K562 (cell line): ENCODE data around the gene FARSA. TPM values are rescaled to one million over a fixed set of nuclear protein-coding genes. Genes with fewer than 3 reads are reported as not detected.

Experiments used
- CHD1 ChIP-seq: fragments of 200-600 bp; sonication (generic); IDR thresholded peaks from one replicate; pipeline ENCODE4 v1.6.1; 2012; ENCODE audit warnings: mild to moderate bottlenecking, moderate library complexity, low read length, inconsistent platforms
- KAT7 ChIP-seq: sonication (generic); formaldehyde crosslinking; IDR thresholded peaks from 2 replicates; pipeline ENCODE4 v1.8.0; 2022; ENCODE audit warnings: missing genetic modification reagents, mild to moderate bottlenecking, borderline replicate concordance
- LEF1 ChIP-seq: fragments of 450-650 bp; IDR thresholded peaks from 2 replicates; pipeline ENCODE4 v1.6.1; 2016; ENCODE audit warnings: mild to moderate bottlenecking
- MIER1 ChIP-seq: fragments of 450-650 bp; IDR thresholded peaks from 2 replicates; pipeline ENCODE4 v1.6.1; 2016; ENCODE audit warnings: antibody characterized with exemption, mild to moderate bottlenecking, low read depth
- SIRT6 ChIP-seq: IDR thresholded peaks from one replicate; pipeline ENCODE4 v1.6.1; 2012; ENCODE audit warnings: low read depth, mild to moderate bottlenecking, control low read depth, inconsistent platforms, low read length, moderate library complexity
- SMARCA5 ChIP-seq: fragments of 450-650 bp; IDR thresholded peaks from 2 replicates; pipeline ENCODE4 v1.6.1; 2016
- STAT5A ChIP-seq: IDR thresholded peaks from 2 replicates; pipeline ENCODE4 v1.6.1; 2012; ENCODE audit warnings: low read length, inconsistent platforms, borderline replicate concordance
- TAF15 ChIP-seq: fragments of 200-400 bp; formaldehyde crosslinking; IDR thresholded peaks from 2 replicates; pipeline ENCODE4 v1.6.1; 2017; ENCODE audit warnings: mild to moderate bottlenecking, low read depth, low read length, moderate library complexity
- TOE1 ChIP-seq, 2 experiments: fragments of 450-650 bp in 1 of 2; sonication (generic) in 1 of 2; formaldehyde crosslinking in 1 of 2; IDR thresholded peaks; 2 replicates each; pipeline versions ENCODE4 v1.7.1 to v1.8.0; 2016 to 2022; ENCODE audit warnings: borderline replicate concordance in 2 of 2, mild to moderate bottlenecking in 2 of 2, antibody characterized with exemption in 1 of 2, inconsistent platforms in 1 of 2, low read depth in 1 of 2, missing genetic modification reagents in 1 of 2, moderate library complexity in 1 of 2
- ZFX ChIP-seq: sonication (generic); formaldehyde crosslinking; IDR thresholded peaks from 2 replicates; pipeline ENCODE4 v1.8.0; 2022; ENCODE audit warnings: mild to moderate bottlenecking, missing genetic modification reagents, moderate library complexity
- ZNF3 ChIP-seq: fragments of 250-450 bp; sonication (Bioruptor Pico); IDR thresholded peaks from 2 replicates; pipeline ENCODE4 v1.5.0; 2021; ENCODE audit warnings: mild to moderate bottlenecking, moderate library complexity
- ZNF696 ChIP-seq: fragments of 250-450 bp; sonication (Bioruptor Pico); conservative IDR thresholded peaks from 2 replicates; pipeline ENCODE4 v1.4.0; 2020; ENCODE audit warnings: mild to moderate bottlenecking, moderate library complexity
- polyA plus RNA-seq, 8 experiments: library from polyadenylated mRNA; depleted of rRNA in 4 of 8; stranded (reverse) in 5 of 8; unstranded in 3 of 8; fragments of >200 nt; fragmentation: Nextera tagmentation in 2 of 8; fragmentation: Illumina TruSeq in 1 of 8; extraction: Ambion mirVana in 2 of 8; extraction: Trizol in 1 of 8; gene quantifications; 2 replicates each; pipeline versions ENCODE4 v1.2.1 to v1.2.3, GENCODE V29; 2011 to 2014; ENCODE audit warnings: inconsistent platforms in 1 of 8, missing spikeins in 1 of 8
- total RNA-seq, 7 experiments: library from RNA; depleted of rRNA in 6 of 7; stranded (reverse); fragments of >200 nt in 6 of 7; fragmentation: Illumina TruSeq in 2 of 7; extraction: Trizol in 2 of 7; gene quantifications; 2 replicates each; pipeline versions ENCODE4 v1.2.1 to v1.2.3, GENCODE V29; 2011 to 2021; ENCODE audit warnings: low replicate concordance in 1 of 7
- TF ChIP-seq, protein P1 (sequence below): fragments of 450-650 bp; IDR thresholded peaks from 2 replicates; pipeline ENCODE4 v1.6.1; 2017; ENCODE audit warnings: antibody characterized with exemption
- TF ChIP-seq, protein P2 (sequence below): fragments of 450-650 bp; formaldehyde crosslinking; IDR thresholded peaks from 2 replicates; pipeline ENCODE4 v1.4.0; 2022; ENCODE audit warnings: missing genetic modification characterization
- TF ChIP-seq, protein P3 (sequence below), 2 experiments: fragments of 150-350 bp in 1 of 2; IDR thresholded peaks; 2 replicates each; pipeline ENCODE4 v1.6.1; 2012 to 2016; ENCODE audit warnings: low read depth in 2 of 2, low read length in 2 of 2, mild to moderate bottlenecking in 1 of 2, moderate library complexity in 1 of 2
- TF ChIP-seq, protein P4 (sequence below): IDR thresholded peaks from 2 replicates; pipeline ENCODE4 v1.6.1; 2016; ENCODE audit warnings: missing genetic modification characterization, missing compliant biosample characterization
- TF ChIP-seq, protein P5 (sequence below): fragments of 450-650 bp; IDR thresholded peaks from 2 replicates; pipeline ENCODE4 v1.6.1; 2016; ENCODE audit warnings: antibody characterized with exemption

The FARSA gene
- total and polyA plus RNA-seq, 9 of the 15 experiments (the other 6 are each of a cell fraction or from before 2014, with no cell fraction given), result 25.2 to 237 (median 89.6) TPM

DNA sequence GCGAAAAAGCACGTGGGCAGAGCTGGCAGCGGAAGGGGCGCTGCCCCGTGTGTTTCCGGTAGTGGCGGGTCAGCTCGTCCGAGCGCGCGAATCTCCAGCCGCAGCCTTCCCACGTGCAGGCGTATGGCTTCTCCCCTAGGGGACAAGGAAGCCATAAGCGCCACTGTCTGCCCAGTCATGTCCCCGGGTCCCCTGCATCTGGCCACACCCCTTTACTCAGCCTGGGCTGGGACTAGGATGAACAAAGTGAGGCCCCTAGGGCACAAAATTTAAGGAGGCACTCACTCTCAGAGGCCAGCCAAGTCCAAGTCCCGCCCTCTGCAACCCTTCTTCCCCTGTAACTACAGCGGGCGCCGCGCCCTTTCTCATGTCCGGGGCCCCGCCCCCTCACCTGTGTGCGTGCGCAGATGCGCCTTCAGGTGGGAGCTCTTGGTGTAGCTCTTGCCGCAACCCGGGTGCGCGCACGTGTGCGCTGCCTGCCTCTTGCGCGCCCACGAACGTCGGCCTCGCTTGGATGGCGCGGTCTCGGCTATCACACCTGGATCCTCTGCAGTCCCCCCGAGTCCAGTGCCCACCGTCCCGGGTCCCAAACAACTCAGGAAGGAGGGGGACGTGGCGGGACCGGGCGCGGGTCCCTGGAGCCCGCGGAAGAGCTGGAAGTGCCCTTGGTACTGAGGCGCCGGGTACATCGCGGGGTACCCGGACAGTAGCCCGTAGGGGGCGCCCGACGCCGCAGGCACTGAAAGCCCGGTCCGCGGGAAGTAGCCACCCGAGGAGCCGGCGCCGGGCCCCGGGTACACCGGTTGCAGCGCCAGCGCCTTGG lies 48.4 kb downstream of the FARSA start (continued):
- TF ChIP-seq STAT5A, result no peak
- TF ChIP-seq, protein P1, sequence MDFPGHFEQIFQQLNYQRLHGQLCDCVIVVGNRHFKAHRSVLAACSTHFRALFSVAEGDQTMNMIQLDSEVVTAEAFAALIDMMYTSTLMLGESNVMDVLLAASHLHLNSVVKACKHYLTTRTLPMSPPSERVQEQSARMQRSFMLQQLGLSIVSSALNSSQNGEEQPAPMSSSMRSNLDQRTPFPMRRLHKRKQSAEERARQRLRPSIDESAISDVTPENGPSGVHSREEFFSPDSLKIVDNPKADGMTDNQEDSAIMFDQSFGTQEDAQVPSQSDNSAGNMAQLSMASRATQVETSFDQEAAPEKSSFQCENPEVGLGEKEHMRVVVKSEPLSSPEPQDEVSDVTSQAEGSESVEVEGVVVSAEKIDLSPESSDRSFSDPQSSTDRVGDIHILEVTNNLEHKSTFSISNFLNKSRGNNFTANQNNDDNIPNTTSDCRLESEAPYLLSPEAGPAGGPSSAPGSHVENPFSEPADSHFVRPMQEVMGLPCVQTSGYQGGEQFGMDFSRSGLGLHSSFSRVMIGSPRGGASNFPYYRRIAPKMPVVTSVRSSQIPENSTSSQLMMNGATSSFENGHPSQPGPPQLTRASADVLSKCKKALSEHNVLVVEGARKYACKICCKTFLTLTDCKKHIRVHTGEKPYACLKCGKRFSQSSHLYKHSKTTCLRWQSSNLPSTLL, result no peak
- TF ChIP-seq KAT7 (CRISPR knock-in tag), result 0 out of 2 replicates have a peak, but pooled peaks have one; percentile 49
- TF ChIP-seq CHD1, result no peak
- TF ChIP-seq, protein P2, sequence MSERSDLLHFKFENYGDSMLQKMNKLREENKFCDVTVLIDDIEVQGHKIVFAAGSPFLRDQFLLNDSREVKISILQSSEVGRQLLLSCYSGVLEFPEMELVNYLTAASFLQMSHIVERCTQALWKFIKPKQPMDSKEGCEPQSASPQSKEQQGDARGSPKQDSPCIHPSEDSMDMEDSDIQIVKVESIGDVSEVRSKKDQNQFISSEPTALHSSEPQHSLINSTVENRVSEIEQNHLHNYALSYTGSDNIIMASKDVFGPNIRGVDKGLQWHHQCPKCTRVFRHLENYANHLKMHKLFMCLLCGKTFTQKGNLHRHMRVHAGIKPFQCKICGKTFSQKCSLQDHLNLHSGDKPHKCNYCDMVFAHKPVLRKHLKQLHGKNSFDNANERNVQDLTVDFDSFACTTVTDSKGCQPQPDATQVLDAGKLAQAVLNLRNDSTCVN (CRISPR knock-in tag), result no peak
- no peak for TF ChIP-seq ZFX (CRISPR knock-in tag)
- TF ChIP-seq ZNF3 (CRISPR knock-in tag), result no peak
- TF ChIP-seq, protein P3, sequence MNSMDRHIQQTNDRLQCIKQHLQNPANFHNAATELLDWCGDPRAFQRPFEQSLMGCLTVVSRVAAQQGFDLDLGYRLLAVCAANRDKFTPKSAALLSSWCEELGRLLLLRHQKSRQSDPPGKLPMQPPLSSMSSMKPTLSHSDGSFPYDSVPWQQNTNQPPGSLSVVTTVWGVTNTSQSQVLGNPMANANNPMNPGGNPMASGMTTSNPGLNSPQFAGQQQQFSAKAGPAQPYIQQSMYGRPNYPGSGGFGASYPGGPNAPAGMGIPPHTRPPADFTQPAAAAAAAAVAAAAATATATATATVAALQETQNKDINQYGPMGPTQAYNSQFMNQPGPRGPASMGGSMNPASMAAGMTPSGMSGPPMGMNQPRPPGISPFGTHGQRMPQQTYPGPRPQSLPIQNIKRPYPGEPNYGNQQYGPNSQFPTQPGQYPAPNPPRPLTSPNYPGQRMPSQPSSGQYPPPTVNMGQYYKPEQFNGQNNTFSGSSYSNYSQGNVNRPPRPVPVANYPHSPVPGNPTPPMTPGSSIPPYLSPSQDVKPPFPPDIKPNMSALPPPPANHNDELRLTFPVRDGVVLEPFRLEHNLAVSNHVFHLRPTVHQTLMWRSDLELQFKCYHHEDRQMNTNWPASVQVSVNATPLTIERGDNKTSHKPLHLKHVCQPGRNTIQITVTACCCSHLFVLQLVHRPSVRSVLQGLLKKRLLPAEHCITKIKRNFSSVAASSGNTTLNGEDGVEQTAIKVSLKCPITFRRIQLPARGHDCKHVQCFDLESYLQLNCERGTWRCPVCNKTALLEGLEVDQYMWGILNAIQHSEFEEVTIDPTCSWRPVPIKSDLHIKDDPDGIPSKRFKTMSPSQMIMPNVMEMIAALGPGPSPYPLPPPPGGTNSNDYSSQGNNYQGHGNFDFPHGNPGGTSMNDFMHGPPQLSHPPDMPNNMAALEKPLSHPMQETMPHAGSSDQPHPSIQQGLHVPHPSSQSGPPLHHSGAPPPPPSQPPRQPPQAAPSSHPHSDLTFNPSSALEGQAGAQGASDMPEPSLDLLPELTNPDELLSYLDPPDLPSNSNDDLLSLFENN (IDR thresholded peaks at IDR 0.05; ENCODE audit: low read depth in 2 of 2, low read length in 2 of 2), result no peak; a peak in 1 of 4 replicates
- peak; percentile 53; the same call in 1 of the 2 replicates for TF ChIP-seq LEF1
- no peak for TF ChIP-seq SMARCA5
- TF ChIP-seq, protein P4, sequence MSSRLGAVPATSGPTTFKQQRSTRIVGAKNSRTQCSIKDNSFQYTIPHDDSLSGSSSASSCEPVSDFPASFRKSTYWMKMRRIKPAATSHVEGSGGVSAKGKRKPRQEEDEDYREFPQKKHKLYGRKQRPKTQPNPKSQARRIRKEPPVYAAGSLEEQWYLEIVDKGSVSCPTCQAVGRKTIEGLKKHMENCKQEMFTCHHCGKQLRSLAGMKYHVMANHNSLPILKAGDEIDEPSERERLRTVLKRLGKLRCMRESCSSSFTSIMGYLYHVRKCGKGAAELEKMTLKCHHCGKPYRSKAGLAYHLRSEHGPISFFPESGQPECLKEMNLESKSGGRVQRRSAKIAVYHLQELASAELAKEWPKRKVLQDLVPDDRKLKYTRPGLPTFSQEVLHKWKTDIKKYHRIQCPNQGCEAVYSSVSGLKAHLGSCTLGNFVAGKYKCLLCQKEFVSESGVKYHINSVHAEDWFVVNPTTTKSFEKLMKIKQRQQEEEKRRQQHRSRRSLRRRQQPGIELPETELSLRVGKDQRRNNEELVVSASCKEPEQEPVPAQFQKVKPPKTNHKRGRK (tag), result no peak
- no peak for TF ChIP-seq SIRT6
- no peak for TF ChIP-seq TAF15
- no peak for TF ChIP-seq MIER1
- TF ChIP-seq, protein P5, sequence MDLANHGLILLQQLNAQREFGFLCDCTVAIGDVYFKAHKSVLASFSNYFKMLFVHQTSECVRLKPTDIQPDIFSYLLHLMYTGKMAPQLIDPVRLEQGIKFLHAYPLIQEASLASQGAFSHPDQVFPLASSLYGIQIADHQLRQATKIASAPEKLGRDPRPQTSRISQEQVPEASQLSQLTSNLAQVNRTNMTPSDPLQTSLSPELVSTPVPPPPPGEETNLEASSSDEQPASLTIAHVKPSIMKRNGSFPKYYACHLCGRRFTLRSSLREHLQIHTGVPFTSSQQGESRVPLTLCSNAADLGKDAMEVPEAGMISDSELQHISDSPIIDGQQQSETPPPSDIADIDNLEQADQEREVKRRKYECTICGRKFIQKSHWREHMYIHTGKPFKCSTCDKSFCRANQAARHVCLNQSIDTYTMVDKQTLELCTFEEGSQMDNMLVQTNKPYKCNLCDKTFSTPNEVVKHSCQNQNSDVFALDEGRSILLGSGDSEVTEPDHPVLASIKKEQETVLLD, result peak; percentile 88
- no peak for TF ChIP-seq ZNF696 (CRISPR knock-in tag)
- TF ChIP-seq TOE1 (IDR thresholded peaks at IDR 0.05; ENCODE audit: borderline replicate concordance), result no peak; the same call in 1 of the 2 replicates
- no peak for TF ChIP-seq TOE1 (CRISPR knock-in tag; IDR thresholded peaks at IDR 0.05; ENCODE audit: borderline replicate concordance, low read depth)
